NCI-H2227 (cell line): ENCODE data around the gene GGT1.
"Not testable (repeated sequence)": the region's sequence is repeated elsewhere in the genome, so short reads cannot be mapped to it uniquely, and the experiment has no call there.

Experiments
- DNase-seq: peaks from one replicate; lab custom pipeline; 2025; ENCODE audit not compliant: unreplicated experiment; lab: John Stamatoyannopoulos, UW

The GGT1 gene

GRCh38 chr22:24595863-24596262 lies 7.1 kb upstream of the GGT1 start:
- no peak for DNase-seq

GRCh38 chr22:24597076-24597475 lies 5.9 kb upstream of the GGT1 start:
- not testable (repeated sequence) for DNase-seq

- DNase-seq = no peak
These were observed 3.5 kb upstream of the GGT1 start for GRCh38 chr22:24599514-24599913.

GRCh38 chr22:24599958-24600715 lies 2.9 kb upstream of the GGT1 start:
- not testable (repeated sequence) for DNase-seq

- no peak for DNase-seq
These were observed 1.5 kb upstream of the GGT1 start for GRCh38 chr22:24601217-24602104.

- DNase-seq = not testable (repeated sequence)
These were observed 766 bp upstream of the GGT1 start for GRCh38 chr22:24602105-24602749.

GRCh38 chr22:24603770-24604629 lies 1.0 kb downstream of the GGT1 start:
- DNase-seq = not testable (repeated sequence)

GRCh38 chr22:24606340-24606739 lies 3.3 kb downstream of the GGT1 start:
- not testable (repeated sequence) for DNase-seq

- not testable (repeated sequence) for DNase-seq
These were observed 4.5 kb downstream of the GGT1 start for GRCh38 chr22:24607429-24607983.

GRCh38 chr22:24608327-24608726 lies 5.3 kb downstream of the GGT1 start:
- DNase-seq = not testable (repeated sequence)

- DNase-seq = not testable (repeated sequence)
These were observed 6.9 kb downstream of the GGT1 start for GRCh38 chr22:24609888-24610287.

GRCh38 chr22:24614794-24615193 lies 11.8 kb downstream of the GGT1 start:
- not testable (repeated sequence) for DNase-seq

- not testable (repeated sequence) for DNase-seq
These were observed 18.3 kb downstream of the GGT1 start for GRCh38 chr22:24621244-24621643.

- DNase-seq = not testable (repeated sequence)
These were observed 19.6 kb downstream of the GGT1 start for GRCh38 chr22:24622596-24622995.

- not testable (repeated sequence) for DNase-seq
These were observed 24.9 kb downstream of the GGT1 start for GRCh38 chr22:24627911-24628310.

GRCh38 chr22:24629069-24629468 lies 26.1 kb downstream of the GGT1 start:
- not testable (repeated sequence) for DNase-seq

GRCh38 chr22:24630812-24631427 lies 27.9 kb downstream of the GGT1 start:
- DNase-seq = not testable (repeated sequence)

- not testable (repeated sequence) for DNase-seq
These were observed 28.6 kb downstream of the GGT1 start for GRCh38 chr22:24631430-24632122.

GRCh38 chr22:24632642-24633041 lies 29.6 kb downstream of the GGT1 start:
- DNase-seq = not testable (repeated sequence)
